Measurements from ENCODE around the gene PRRG3.

Gene PRRG3

DNA sequence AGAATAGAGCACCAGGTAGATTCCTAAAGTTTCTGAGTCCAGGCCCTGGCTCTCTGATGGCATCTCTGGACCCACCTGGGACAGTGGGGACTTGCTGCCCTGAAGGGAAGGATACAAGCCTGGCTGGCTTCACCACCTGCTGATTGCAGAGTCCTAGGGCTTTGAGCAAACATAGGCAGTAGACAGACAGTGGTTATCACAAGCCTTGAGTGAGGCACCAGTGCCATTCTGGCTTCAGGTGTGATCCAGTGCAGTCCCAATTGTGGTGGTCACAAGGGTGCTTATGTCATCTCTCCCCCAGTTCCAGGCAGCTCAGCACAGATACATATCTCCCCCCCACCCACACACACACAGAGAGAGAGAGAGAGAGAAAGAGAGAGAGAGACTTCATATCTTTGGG, 6.6 kb upstream of the PRRG3 start:
- no peak for DNase-seq
- no peaks in the 10 kb centered on the region for H3K9me3 ChIP-seq (replicated peaks; ENCODE audit: insufficient read depth, low read length)
- H3F3A ChIP-seq (ENCODE audit: insufficient read depth, low read length) = no peaks in the 10 kb centered on the region
- H3K4me2 ChIP-seq (ENCODE audit: low read depth, low read length) = no peak overlapping the region
- no peak overlapping the region for H3K4me3 ChIP-seq (ENCODE audit: low read length)
- H3K9ac ChIP-seq (ENCODE audit: low read length) = no peak overlapping the region
- no peaks in the 10 kb centered on the region for H3K4me1 ChIP-seq (ENCODE audit: low read length)
- no peaks in the 10 kb centered on the region for H3K27me3 ChIP-seq (replicated peaks; ENCODE audit: insufficient read depth, low read length)
- H3K9me2 ChIP-seq (replicated peaks; ENCODE audit: insufficient read depth, low read length) = no peaks in the 10 kb centered on the region
- no peak overlapping the region for H2AFZ ChIP-seq (ENCODE audit: low read length)
- no peaks in the 10 kb centered on the region for H3K79me2 ChIP-seq (ENCODE audit: low read length)
- TF ChIP-seq EZH2phosphoT487 (IDR thresholded peaks at IDR 0.05; ENCODE audit: low read length) = no peak
- no peak for TF ChIP-seq EZH2 (optimal IDR thresholded peaks at IDR 0.05; ENCODE audit: low read depth, low read length)
- TF ChIP-seq, protein P1, sequence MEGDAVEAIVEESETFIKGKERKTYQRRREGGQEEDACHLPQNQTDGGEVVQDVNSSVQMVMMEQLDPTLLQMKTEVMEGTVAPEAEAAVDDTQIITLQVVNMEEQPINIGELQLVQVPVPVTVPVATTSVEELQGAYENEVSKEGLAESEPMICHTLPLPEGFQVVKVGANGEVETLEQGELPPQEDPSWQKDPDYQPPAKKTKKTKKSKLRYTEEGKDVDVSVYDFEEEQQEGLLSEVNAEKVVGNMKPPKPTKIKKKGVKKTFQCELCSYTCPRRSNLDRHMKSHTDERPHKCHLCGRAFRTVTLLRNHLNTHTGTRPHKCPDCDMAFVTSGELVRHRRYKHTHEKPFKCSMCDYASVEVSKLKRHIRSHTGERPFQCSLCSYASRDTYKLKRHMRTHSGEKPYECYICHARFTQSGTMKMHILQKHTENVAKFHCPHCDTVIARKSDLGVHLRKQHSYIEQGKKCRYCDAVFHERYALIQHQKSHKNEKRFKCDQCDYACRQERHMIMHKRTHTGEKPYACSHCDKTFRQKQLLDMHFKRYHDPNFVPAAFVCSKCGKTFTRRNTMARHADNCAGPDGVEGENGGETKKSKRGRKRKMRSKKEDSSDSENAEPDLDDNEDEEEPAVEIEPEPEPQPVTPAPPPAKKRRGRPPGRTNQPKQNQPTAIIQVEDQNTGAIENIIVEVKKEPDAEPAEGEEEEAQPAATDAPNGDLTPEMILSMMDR (IDR thresholded peaks at IDR 0.05; ENCODE audit: low read length) = no peak
- H3K27ac ChIP-seq (ENCODE audit: low read length) = no peak overlapping the region
- H3K36me3 ChIP-seq (replicated peaks; ENCODE audit: insufficient read depth, low read length) = no peaks in the 10 kb centered on the region
- no peaks in the 10 kb centered on the region for H4K20me1 ChIP-seq (ENCODE audit: insufficient read depth, low read length)

DNA sequence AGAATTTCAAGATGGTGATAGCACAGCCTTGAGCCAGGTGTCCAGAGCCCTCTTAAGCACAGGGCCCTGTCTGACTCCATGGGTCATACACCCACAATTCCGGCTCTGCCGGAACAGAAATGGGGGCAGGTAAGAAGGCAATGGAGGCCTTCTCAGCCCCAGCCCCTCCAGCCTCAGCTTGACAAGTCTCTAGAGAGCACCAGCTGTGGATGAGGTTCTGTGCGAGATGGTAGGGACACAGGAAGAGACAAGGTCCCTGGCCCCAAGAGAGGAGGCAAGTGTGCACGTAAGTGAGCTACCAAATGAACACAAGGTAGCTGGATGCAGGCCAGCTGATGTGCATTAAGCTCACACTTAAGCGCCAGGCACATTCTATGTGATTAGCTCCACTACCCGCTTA, 2.4 kb upstream of the PRRG3 start:
- Histone ChIP-seq H3K4me2 (ENCODE audit: low read depth, low read length) (no peak overlapping the region), H3K79me2 (ENCODE audit: low read length) (no peaks in the 10 kb centered on the region), H3K27me3 (replicated peaks; ENCODE audit: insufficient read depth, low read length) (no peaks in the 10 kb centered on the region), H3K4me1 (ENCODE audit: low read length) (no peaks in the 10 kb centered on the region), H2AFZ (ENCODE audit: low read length) (no peak overlapping the region), H3F3A (ENCODE audit: insufficient read depth, low read length) (no peaks in the 10 kb centered on the region), H4K20me1 (ENCODE audit: insufficient read depth, low read length) (no peaks in the 10 kb centered on the region), H3K36me3 (replicated peaks; ENCODE audit: insufficient read depth, low read length) (no peaks in the 10 kb centered on the region), H3K27ac (ENCODE audit: low read length) (no peak overlapping the region), H3K4me3 (ENCODE audit: low read length) (no peak overlapping the region), H3K9me3 (replicated peaks; ENCODE audit: insufficient read depth, low read length) (no peaks in the 10 kb centered on the region), H3K9ac (ENCODE audit: low read length) (no peak overlapping the region), H3K9me2 (replicated peaks; ENCODE audit: insufficient read depth, low read length) (no peaks in the 10 kb centered on the region)
- DNase-seq = no peak
- no peak for TF ChIP-seq EZH2phosphoT487 (IDR thresholded peaks at IDR 0.05; ENCODE audit: low read length)
- TF ChIP-seq, protein P1 (IDR thresholded peaks at IDR 0.05; ENCODE audit: low read length) = no peak
- no peak for TF ChIP-seq EZH2 (optimal IDR thresholded peaks at IDR 0.05; ENCODE audit: low read depth, low read length)

DNA sequence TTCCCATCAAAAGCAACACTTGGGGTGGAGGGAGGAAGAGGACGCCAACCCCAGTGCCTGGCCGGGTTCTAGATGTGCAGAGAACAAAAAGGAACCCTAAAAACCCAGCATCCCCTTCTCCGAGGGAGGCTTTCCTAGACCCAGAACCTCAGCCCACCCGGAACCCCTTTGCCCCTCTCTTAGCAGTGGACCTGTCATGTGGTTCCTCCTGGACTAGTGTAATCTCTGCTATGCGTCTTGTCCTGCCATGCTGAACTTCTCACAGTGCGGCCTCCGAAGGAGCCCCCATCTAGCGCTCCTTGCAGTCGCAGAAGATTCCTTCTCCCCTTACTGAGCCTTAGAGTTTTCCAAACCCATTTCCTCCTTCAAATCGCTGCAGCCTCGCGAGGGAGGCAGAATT, 1.1 kb upstream of the PRRG3 start:
- DNase-seq = no peak
- no peak overlapping the region for H3K4me3 ChIP-seq (ENCODE audit: low read length)

More for the DNA sequence above, 1.1 kb upstream of the PRRG3 start:
- Histone ChIP-seq H3K36me3 (replicated peaks; ENCODE audit: insufficient read depth, low read length) (no peaks in the 10 kb centered on the region), H3K4me2 (ENCODE audit: low read depth, low read length) (no peak overlapping the region), H3K9me3 (replicated peaks; ENCODE audit: insufficient read depth, low read length) (no peaks in the 10 kb centered on the region), H3K27me3 (replicated peaks; ENCODE audit: insufficient read depth, low read length) (no peaks in the 10 kb centered on the region), H3F3A (ENCODE audit: insufficient read depth, low read length) (no peaks in the 10 kb centered on the region), H3K9me2 (replicated peaks; ENCODE audit: insufficient read depth, low read length) (no peaks in the 10 kb centered on the region), H3K9ac (ENCODE audit: low read length) (no peak overlapping the region), H2AFZ (ENCODE audit: low read length) (no peak overlapping the region), H3K79me2 (ENCODE audit: low read length) (no peaks in the 10 kb centered on the region), H4K20me1 (ENCODE audit: insufficient read depth, low read length) (no peaks in the 10 kb centered on the region), H3K4me1 (ENCODE audit: low read length) (no peaks in the 10 kb centered on the region), H3K27ac (ENCODE audit: low read length) (no peak overlapping the region)
- TF ChIP-seq EZH2 (optimal IDR thresholded peaks at IDR 0.05; ENCODE audit: low read depth, low read length) = no peak
- TF ChIP-seq, protein P1 (IDR thresholded peaks at IDR 0.05; ENCODE audit: low read length) = no peak
- TF ChIP-seq EZH2phosphoT487 (IDR thresholded peaks at IDR 0.05; ENCODE audit: low read length) = no peak
